ENCODE results near the gene CDK5RAP3.
"Not testable (repeated sequence)": the region's sequence is repeated elsewhere in the genome, so short reads cannot be mapped to it uniquely, and the experiment has no call there.

DNA sequence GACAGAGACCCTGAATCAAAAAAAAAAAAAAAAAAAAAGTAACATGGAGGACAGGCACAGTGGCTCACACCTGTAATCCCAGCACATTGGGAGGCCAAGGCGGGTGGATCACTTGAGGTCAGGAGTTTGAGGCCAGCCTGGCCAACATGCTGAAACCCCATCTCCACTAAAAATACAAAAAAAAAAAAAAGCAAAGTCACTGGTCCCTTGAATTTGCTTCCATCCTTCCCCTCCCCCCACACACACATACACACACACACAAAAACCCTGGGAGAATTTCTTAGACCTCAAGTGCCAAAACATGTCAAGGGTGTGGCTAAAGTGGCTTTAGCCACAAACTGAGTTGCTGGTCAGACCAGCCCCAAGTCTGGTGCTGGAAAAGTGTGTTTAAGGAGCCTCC, 17.5 kb downstream of the CDK5RAP3 start:
- TF ChIP-seq SP1 (CRISPR knock-in tag; conservative IDR thresholded peaks at IDR 0.05); ZNF121 (CRISPR knock-in tag; IDR thresholded peaks at IDR 0.05): not testable (repeated sequence)
- TF ChIP-seq, protein P1, sequence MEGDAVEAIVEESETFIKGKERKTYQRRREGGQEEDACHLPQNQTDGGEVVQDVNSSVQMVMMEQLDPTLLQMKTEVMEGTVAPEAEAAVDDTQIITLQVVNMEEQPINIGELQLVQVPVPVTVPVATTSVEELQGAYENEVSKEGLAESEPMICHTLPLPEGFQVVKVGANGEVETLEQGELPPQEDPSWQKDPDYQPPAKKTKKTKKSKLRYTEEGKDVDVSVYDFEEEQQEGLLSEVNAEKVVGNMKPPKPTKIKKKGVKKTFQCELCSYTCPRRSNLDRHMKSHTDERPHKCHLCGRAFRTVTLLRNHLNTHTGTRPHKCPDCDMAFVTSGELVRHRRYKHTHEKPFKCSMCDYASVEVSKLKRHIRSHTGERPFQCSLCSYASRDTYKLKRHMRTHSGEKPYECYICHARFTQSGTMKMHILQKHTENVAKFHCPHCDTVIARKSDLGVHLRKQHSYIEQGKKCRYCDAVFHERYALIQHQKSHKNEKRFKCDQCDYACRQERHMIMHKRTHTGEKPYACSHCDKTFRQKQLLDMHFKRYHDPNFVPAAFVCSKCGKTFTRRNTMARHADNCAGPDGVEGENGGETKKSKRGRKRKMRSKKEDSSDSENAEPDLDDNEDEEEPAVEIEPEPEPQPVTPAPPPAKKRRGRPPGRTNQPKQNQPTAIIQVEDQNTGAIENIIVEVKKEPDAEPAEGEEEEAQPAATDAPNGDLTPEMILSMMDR (IDR thresholded peaks at IDR 0.05), result not testable (repeated sequence)
- TF ChIP-seq, protein P2, sequence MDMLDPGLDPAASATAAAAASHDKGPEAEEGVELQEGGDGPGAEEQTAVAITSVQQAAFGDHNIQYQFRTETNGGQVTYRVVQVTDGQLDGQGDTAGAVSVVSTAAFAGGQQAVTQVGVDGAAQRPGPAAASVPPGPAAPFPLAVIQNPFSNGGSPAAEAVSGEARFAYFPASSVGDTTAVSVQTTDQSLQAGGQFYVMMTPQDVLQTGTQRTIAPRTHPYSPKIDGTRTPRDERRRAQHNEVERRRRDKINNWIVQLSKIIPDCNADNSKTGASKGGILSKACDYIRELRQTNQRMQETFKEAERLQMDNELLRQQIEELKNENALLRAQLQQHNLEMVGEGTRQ (CRISPR knock-in tag; IDR thresholded peaks at IDR 0.05), result not testable (repeated sequence)
- TF ChIP-seq, protein P3, sequence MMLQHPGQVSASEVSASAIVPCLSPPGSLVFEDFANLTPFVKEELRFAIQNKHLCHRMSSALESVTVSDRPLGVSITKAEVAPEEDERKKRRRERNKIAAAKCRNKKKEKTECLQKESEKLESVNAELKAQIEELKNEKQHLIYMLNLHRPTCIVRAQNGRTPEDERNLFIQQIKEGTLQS (CRISPR knock-in tag; conservative IDR thresholded peaks at IDR 0.05), result not testable (repeated sequence)
- TF ChIP-seq, protein P4, sequence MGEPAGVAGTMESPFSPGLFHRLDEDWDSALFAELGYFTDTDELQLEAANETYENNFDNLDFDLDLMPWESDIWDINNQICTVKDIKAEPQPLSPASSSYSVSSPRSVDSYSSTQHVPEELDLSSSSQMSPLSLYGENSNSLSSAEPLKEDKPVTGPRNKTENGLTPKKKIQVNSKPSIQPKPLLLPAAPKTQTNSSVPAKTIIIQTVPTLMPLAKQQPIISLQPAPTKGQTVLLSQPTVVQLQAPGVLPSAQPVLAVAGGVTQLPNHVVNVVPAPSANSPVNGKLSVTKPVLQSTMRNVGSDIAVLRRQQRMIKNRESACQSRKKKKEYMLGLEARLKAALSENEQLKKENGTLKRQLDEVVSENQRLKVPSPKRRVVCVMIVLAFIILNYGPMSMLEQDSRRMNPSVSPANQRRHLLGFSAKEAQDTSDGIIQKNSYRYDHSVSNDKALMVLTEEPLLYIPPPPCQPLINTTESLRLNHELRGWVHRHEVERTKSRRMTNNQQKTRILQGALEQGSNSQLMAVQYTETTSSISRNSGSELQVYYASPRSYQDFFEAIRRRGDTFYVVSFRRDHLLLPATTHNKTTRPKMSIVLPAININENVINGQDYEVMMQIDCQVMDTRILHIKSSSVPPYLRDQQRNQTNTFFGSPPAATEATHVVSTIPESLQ (CRISPR knock-in tag; IDR thresholded peaks at IDR 0.05), result not testable (repeated sequence)

All from WTC11 (cell line).